ENCODE measurements around the gene KIF12. TPM values are rescaled to one million over a fixed set of nuclear protein-coding genes. Genes with fewer than 3 reads are reported as not detected.

KIF12 gene
- polyA plus RNA-seq, 3 donors, result 129 to 148 (median 134) TPM

DNA sequence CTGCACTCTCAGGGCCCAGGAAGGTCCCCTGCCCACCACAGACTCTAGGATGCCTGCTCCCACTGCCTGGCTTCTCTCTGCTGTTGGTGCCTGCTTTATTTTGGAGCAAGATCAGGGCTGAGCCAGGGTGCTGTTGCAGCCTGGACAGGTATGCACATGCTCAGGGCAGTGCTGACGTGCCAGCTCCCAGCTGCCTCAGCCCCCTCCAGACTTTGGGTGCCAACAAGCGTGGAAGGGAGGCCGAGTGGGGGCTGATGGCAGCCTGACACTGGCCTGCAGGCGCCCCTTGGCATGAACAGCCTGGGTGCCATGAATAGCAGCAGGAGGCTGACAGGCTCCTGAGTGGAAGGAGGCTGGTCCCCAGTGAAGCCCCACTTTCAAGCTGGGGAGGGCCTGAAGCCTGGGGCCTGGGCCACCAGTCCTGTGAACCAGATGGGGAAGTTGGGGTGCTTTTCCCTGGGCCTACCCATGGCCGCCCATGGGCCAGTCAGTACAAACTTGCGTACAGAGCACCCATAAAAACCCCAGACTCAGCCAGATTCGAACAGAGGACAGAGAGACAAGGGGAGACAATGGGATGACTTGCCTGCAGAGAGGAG, 27.8 kb downstream of the KIF12 start:
- no peak for DNase-seq (ENCODE audit: low read depth in 3 of 3, low spot score in 2 of 3)

DNA sequence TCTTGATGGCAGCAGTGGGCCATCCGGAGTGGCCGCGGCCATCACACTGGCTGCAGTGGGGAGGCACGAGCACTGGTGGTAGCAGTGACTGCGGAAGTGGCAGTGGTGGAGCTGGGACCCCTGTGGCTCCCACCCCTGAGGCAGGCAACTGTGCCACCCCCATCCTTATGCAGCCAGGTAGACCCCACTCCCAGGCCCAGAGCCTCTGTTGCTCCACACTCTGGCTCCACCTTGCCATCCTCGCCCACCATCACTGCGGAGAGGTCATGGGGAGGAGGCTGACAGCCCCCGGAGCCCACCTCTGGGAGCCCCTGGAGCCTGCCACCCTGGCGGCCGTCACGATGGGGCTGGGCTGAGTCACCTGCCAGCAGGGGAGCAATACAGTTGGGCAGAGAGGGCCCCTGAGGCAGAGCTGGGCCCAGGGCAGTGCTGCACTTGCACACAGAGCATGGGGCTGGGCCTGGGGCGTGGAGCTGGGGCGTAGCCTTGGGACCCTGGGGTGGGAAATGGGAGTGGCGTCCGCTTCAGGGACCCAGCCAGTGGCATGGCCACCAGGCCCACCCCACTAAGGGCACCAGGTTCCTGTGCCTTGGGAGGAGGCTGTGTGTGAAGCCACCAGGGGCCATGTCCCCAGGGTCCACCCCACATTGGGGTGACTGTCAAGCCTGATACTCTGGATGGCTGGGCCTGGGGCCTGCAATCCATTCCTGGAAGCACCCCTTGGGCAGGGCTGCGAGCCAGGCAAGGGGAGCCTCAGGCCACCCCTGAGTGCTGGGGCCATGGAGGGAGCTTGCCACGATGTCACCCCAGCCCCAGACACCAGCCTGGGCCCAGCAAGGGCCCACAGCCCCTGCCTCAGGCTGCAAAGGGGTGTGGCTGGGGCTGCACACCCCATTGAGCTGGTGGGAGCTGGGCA, 28.6 kb downstream of the KIF12 start:
- no peak for DNase-seq (ENCODE audit: low read depth in 3 of 3, low spot score in 2 of 3)

GRCh38 chr9:114069476-114070187, 29.5 kb downstream of the KIF12 start:
- no peak for DNase-seq (ENCODE audit: low read depth in 3 of 3, low spot score in 2 of 3)

DNA sequence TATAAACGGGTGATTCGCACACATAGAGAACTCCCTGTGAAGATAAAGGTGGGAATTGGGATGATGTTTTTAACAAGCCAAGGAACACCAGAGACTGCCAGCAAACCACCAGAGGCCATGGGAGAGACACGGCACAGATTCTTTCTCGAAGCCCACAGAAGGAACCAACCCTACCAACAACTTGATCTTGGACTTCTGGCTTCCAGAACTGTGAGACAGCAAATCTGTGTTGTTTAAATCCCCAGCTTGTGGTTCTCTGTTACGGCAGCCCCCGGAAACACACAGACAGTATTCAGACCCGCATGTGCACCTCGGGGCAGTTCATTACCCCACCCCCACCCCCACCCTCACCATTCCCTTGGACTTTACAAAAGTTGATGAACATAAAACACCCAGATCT, 33.8 kb downstream of the KIF12 start:
- no peak for DNase-seq (ENCODE audit: low read depth in 3 of 3, low spot score in 2 of 3)

- no peak for DNase-seq (ENCODE audit: low read depth in 3 of 3, low spot score in 2 of 3)
Measured at GRCh38 chr9:114061830-114062474, 37.1 kb downstream of the KIF12 start.

DNA sequence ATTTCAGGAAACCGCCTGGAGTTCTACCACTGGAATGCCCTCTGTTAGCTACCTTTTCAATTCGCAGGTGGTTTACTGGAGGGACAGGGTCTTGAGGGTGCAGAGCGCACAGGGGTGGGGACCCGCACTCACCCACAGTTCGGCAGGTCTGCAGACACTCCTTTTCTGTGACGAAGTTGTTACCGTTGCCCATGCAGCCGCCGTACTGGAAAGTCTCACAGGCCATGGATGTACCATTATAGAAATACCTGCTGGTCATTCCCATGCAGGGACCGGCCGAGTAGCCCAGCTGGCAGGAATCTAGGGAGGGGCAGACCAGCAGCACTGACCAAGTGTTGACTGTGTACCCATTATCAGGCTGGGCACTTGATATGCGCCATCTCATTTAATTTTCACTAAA, 37.8 kb downstream of the KIF12 start:
- DNase-seq (ENCODE audit: low read depth in 3 of 3, low spot score in 2 of 3), result no peak

- DNase-seq (ENCODE audit: low read depth in 3 of 3, low spot score in 2 of 3), result no peak
Measured at GRCh38 chr9:114060711-114061110, 38.4 kb downstream of the KIF12 start.

DNA sequence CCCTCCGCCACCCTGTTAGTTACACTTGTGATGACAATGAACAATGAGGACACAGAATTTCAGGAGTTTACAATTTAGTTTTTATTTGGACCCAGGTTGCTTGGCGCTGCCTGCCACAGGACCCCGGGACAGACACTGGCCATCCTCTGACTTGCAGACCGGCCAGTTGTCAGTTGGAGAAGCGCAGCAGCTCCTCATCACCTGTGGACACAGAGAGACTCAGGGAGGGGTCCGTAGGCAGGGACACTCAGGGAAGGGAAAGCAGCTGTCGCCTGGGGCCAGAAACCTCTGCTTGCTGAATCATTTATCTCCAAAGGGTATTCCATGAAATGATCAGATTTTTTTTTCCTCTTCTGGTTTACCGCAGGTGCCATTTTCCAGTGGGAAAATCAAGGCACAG, 39.0 kb downstream of the KIF12 start:
- no peak for DNase-seq (ENCODE audit: low read depth in 3 of 3, low spot score in 2 of 3)

DNA sequence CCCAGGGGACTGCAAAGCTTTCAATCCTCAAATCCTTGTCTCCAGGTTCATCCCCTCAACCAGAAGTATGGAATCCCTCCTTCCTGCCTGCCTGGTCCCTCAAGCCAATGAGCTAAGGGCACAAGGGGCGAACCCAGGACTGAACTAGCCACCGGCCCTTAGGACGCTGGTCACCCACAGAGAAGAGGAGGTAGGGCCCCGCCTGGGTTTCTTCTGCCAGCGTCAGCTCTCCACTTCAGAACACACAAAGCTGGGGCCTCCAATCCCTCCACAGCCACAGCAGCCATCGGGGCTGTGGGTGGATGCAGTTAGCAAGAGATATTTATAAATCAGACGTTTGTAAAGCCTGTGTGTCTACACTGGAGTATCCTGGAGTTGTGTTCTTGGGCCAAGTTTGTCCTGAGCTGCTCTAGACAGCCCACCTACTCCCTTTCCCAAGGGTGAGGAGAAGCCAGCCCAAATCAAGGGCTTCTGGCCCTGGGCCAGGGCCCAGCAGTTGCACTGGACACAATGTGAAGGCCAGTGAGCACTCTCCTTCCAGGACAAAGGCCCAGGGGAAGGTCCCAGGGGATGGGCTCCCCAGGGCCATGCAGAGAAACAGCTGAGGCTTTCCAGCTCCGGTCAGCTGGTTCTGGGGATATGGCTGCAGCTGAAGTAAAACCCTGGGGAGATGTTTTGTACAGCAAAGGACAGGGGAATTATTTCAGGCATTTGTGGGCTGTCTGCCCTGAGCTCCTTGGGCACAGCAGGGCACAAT, 39.9 kb downstream of the KIF12 start:
- no peak for DNase-seq (ENCODE audit: low read depth in 3 of 3, low spot score in 2 of 3)

- DNase-seq (ENCODE audit: low read depth in 3 of 3, low spot score in 2 of 3), result no peak
Measured at GRCh38 chr9:114058688-114059046, 40.4 kb downstream of the KIF12 start.

DNA sequence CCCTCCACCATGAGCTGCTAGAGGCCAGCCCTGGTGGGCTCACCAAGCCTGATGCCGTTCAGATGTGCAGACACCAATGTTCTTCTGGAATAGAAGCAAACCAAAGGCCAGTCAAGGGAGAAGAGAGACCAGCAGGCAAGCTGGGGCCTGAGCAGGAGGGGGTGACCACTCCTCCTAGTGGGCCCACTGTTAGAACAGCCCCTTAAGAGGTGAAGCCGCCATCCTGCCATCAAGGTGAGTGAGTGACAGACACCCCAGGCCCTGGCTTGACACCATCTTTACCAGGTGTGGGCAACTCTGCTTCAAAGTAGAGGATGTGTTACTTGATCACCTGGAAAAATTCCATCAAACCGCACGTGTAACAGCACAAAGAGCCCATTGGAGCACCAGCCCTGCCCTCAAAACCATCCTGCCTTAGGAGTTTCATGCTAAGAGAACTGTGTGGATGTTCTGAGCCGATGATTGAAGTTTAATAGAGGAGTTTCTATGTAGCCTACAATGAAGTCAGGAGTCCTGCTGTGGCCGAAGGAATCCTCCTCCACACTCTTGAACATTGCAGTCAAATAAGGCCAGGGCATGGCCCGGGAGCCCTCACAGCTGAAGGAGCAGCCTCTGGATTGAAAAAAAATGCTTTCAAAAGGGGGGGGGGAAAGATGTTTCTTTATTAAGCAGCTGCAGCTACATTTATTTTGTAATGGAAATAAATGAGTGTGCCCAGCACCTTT, 41.8 kb downstream of the KIF12 start:
- DNase-seq (ENCODE audit: low read depth in 3 of 3, low spot score in 2 of 3), result no peak

DNA sequence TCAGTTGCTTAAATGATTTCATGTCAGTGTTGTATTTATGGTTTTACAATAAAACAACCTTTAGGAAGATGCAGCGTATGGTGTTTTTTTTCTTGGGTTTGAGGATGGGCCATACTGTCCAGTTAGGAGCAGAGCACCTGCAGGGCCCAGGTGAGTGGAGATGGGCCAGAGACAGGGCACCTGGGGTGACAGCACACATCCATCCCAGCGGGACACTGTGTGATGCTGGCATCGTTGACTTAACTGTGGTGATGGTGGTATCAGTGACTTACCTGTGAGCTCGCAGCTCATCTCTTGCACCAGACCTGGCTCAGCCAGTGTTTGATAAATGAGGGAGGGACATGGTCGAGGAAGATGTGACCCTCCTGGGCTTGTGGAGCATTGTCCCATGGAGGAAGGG, 42.6 kb downstream of the KIF12 start:
- DNase-seq (ENCODE audit: low read depth in 3 of 3, low spot score in 2 of 3), result no peak

- DNase-seq (ENCODE audit: low read depth in 3 of 3, low spot score in 2 of 3), result no peak
Measured at GRCh38 chr9:114055894-114056293, 43.2 kb downstream of the KIF12 start.

DNA sequence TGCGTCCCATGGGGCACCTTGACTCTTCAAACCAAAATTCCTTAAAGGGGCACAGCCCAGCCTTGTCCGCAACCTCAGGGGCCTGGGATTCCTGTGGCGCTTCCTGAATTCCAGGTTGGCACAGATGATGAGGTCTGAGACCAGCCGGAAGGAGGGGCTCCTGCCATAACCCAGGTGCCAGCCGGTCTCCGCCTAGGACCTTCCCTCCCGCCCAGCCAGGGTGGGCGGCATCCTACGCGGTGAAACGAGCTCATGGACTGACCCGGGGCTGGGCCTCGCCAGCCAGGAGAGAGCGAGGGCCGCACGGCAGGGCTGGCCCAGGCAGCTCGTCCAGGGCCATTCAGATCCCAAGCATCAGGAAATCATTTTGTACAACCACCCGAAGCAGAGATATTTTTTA, 44.0 kb downstream of the KIF12 start:
- DNase-seq (ENCODE audit: low read depth in 3 of 3, low spot score in 2 of 3), result no peak

- no peak for DNase-seq (ENCODE audit: low read depth in 3 of 3, low spot score in 2 of 3)
Measured at GRCh38 chr9:114054191-114054690, 44.9 kb downstream of the KIF12 start.

DNA sequence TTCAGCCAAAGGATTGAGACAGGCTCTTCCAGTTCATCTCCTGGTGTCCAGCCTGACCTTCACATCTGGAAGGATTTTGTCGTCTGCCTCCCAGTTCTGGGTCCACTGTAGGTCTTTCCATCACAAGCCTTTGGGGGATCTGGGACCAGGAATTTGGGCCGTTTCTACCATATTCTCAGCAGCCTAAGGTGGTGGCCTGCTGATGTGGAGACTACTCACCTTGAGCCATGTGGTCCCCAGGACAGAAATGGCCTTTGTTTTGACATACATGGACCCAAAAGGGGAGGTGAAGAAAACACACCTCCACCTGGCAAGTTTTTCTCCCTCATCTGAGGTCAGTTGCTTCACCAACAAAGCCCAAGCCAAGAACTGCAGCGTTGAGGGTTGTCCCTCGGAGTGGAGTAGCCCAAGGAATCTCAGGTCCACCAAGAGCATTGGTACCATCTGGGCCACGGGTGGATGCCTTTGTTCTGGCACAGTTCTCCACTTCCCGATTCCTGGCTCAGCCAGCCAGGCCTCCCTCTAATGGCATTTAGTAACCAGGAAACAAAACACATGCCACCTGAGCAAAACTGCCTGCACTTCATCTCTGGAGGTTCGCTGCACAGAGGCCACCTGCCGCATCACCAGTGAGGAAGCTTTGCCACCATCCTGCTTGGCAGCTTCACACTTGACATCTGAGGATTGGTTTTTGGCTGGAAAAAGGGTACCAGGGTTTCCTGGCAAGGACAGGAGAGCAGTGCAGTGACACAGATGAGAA, 45.7 kb downstream of the KIF12 start:
- DNase-seq (ENCODE audit: low read depth in 3 of 3, low spot score in 2 of 3), result no peak

GRCh38 chr9:114051706-114052105, 47.4 kb downstream of the KIF12 start:
- DNase-seq (ENCODE audit: low read depth in 3 of 3, low spot score in 2 of 3), result no peak

DNA sequence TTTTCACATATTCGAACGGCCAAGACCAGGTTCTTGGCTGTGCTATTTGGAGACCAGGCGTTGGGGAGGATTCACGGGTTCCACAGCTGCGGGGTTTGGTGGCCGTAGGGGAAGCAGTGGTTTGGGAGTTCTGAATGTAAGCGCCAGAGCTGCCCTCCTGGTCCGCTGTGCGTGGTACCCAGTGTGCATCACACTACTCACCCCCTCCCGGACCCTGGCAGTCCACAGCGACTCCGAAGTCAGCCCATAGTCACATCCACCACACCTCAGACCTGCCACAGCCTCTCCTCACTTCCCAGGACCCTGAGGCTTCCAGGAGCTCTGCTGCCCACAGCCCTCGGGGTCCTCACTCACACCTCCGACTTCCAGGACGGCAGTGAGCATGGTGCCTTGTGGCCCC, 47.8 kb downstream of the KIF12 start:
- DNase-seq (ENCODE audit: low read depth in 3 of 3, low spot score in 2 of 3), result no peak

DNA sequence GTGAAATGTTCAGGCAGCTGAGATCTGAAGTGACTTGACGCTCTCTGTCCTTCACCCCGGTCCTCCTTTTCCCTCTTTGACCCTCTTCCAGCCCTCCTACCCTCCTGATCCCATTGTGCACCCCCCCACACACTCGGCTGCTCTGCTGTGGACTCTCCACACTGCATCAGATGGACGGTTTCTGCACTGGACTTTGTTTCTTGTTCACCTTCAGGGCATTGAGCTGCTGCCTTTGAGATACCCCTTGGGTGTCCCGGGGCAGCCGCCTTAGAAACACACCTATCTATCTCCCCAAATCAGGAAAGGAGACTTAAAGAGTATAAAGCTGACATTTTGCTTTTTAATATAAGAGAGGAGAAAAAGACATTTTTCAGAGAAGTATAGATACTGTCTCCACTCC, 48.4 kb downstream of the KIF12 start:
- DNase-seq (ENCODE audit: low read depth in 3 of 3, low spot score in 2 of 3), result no peak

All from right renal cortex interstitium (tissue), 3 donors.